SK-N-SH (cell line): Measurements from ENCODE around the gene CSF3. TPM values are rescaled to one million over a fixed set of nuclear protein-coding genes. Genes with fewer than 3 reads are reported as not detected.

Source experiments
- CTCF ChIA-PET: fragments of 300-600, 350-600 bp; formaldehyde crosslinking; extraction: SDS; loops from one replicate; lab custom pipeline; 2021; lab: Yijun Ruan, JAX
- POLR2A ChIA-PET: fragments of 350-600 bp; sonication (Branson Sonifier 250); formaldehyde crosslinking; extraction: SDS; loops from one replicate; lab custom pipeline; 2020; ENCODE audit warnings: antibody characterized with exemption, inconsistent platforms; lab: Yijun Ruan, JAX
- DNase-seq: peaks from one replicate; pipeline ENCODE4 v3.0.0; 2012
- H2AFZ ChIP-seq: fragments of 200-600 bp; sonication (generic); 2 replicates; pipeline ENCODE4 v1.8.1; 2016; ENCODE audit warnings: antibody characterized with exemption, mild to moderate bottlenecking, low read depth
- H3F3A ChIP-seq: fragments of 200-600 bp; sonication (generic); replicated peaks from 2 replicates; pipeline ENCODE3; 2016; ENCODE audit warnings: antibody characterized with exemption, mild to moderate bottlenecking; ENCODE audit not compliant: insufficient read depth
- H3K27ac ChIP-seq, 2 experiments: fragments of 200-500 bp in 1 of 2; fragments of 200-600 bp in 1 of 2; sonication (Bioruptor generic) in 1 of 2; sonication (generic), shearing (Covaris generic) in 1 of 2; 2 replicates each; pipeline versions ENCODE4 v1.5.1 to v1.6.1; 2014 to 2016; ENCODE audit warnings: low read depth in 2 of 2, inconsistent platforms in 1 of 2, low read length in 1 of 2, mild to moderate bottlenecking in 1 of 2, mixed read lengths in 1 of 2
- H3K27me3 ChIP-seq: fragments of 200-600 bp; sonication (generic), shearing (Covaris generic); 2 replicates; pipeline ENCODE4 v1.6.1; 2016; ENCODE audit warnings: mixed run types; ENCODE audit not compliant: insufficient read depth
- H3K36me3 ChIP-seq, 2 experiments: fragments of 200-500 bp in 1 of 2; fragments of 200-600 bp in 1 of 2; sonication (Bioruptor generic) in 1 of 2; sonication (generic) in 1 of 2; replicated peaks in 1 of 2; 2 replicates each; pipeline versions ENCODE3 to v1.5.1; 2014 to 2016; ENCODE audit warnings: low read length in 1 of 2, mild to moderate bottlenecking in 1 of 2; ENCODE audit not compliant: insufficient read depth in 2 of 2, control insufficient read depth in 1 of 2
- H3K4me1 ChIP-seq, 2 experiments: fragments of 200-500 bp in 1 of 2; fragments of 200-600 bp in 1 of 2; sonication (Bioruptor generic) in 1 of 2; sonication (generic), shearing (Covaris generic) in 1 of 2; 2 replicates each; pipeline versions ENCODE4 v1.5.1 to v1.6.1; 2014 to 2016; ENCODE audit warnings: low read depth in 1 of 2, low read length in 1 of 2, mixed run types in 1 of 2; ENCODE audit not compliant: insufficient read depth in 2 of 2, control insufficient read depth in 1 of 2
- H3K4me2 ChIP-seq: fragments of 200-600 bp; sonication (generic), shearing (Covaris generic); 2 replicates; pipeline ENCODE4 v1.6.1; 2017; ENCODE audit warnings: mixed run types
- H3K4me3 ChIP-seq, 2 experiments: fragments of 200-500 bp in 1 of 2; fragments of 200-600 bp in 1 of 2; sonication (Bioruptor generic) in 1 of 2; sonication (generic), shearing (Covaris generic) in 1 of 2; 2 replicates each; pipeline versions ENCODE4 v1.5.1 to v1.8.1; 2014 to 2016; ENCODE audit warnings: low read depth in 2 of 2, inconsistent platforms in 1 of 2, low read length in 1 of 2, mild to moderate bottlenecking in 1 of 2, mixed read lengths in 1 of 2, moderate library complexity in 1 of 2
- H3K79me2 ChIP-seq: fragments of 200-600 bp; sonication (generic); 2 replicates; pipeline ENCODE4 v1.8.1; 2017; ENCODE audit warnings: mild to moderate bottlenecking; ENCODE audit not compliant: insufficient read depth
- H3K9ac ChIP-seq: fragments of 200-600 bp; sonication (generic); 2 replicates; pipeline ENCODE4 v1.6.1; 2017; ENCODE audit warnings: mixed run types
- H3K9me2 ChIP-seq: fragments of 200-600 bp; sonication (generic); 2 replicates; pipeline ENCODE4 v1.6.1; 2017; ENCODE audit warnings: mixed run types
- H3K9me3 ChIP-seq: fragments of 200-600 bp; sonication (generic); 2 replicates; pipeline ENCODE4 v1.6.1; 2017; ENCODE audit warnings: mixed run types, mild to moderate bottlenecking, moderate library complexity
- H4K20me1 ChIP-seq: fragments of 200-600 bp; sonication (generic); 2 replicates; pipeline ENCODE4 v1.6.1; 2017; ENCODE audit warnings: mild to moderate bottlenecking, mixed run types; ENCODE audit not compliant: insufficient read depth
- ELF1 ChIP-seq: IDR thresholded peaks from 2 replicates; pipeline ENCODE4 v1.4.0; 2012
- EZH2phosphoT487 ChIP-seq: fragments of 200-600 bp; sonication (generic); IDR thresholded peaks from 2 replicates; pipeline ENCODE4 v1.6.1; 2017; ENCODE audit warnings: low read depth, mixed run types, mild to moderate bottlenecking, antibody characterized with exemption, moderate library complexity, borderline replicate concordance
- FOSL2 ChIP-seq: IDR thresholded peaks from 2 replicates; pipeline ENCODE4 v1.4.0; 2012; ENCODE audit warnings: low read depth, mild to moderate bottlenecking, moderate library complexity, borderline replicate concordance
- GABPA ChIP-seq: IDR thresholded peaks from 2 replicates; pipeline ENCODE4 v1.4.0; 2012; ENCODE audit warnings: low read depth, mild to moderate bottlenecking
- GATA2 ChIP-seq: sonication (generic); formaldehyde crosslinking; IDR thresholded peaks from 2 replicates; pipeline ENCODE4 v1.5.0; 2020; ENCODE audit warnings: mild to moderate bottlenecking, missing genetic modification reagents
- JUND ChIP-seq: IDR thresholded peaks from 2 replicates; pipeline ENCODE4 v1.4.0; 2012
- MEF2A ChIP-seq: IDR thresholded peaks from 2 replicates; pipeline ENCODE4 v1.4.0; 2012; ENCODE audit warnings: low read depth, borderline replicate concordance
- MXI1 ChIP-seq: IDR thresholded peaks from 2 replicates; pipeline ENCODE4 v1.6.1; 2012; ENCODE audit warnings: mild to moderate bottlenecking, low read depth, low read length, improper control_type of control experiment
- NFIC ChIP-seq: IDR thresholded peaks from 2 replicates; pipeline ENCODE4 v1.4.0; 2012; ENCODE audit warnings: borderline replicate concordance
- NRF1 ChIP-seq: IDR thresholded peaks from 2 replicates; pipeline ENCODE4 v1.6.1; 2012; ENCODE audit warnings: low read depth, mild to moderate bottlenecking, low read length
- PBX3 ChIP-seq: IDR thresholded peaks from 2 replicates; pipeline ENCODE4; 2012
- RAD21 ChIP-seq: IDR thresholded peaks from 2 replicates; pipeline ENCODE4 v1.6.1; 2012; ENCODE audit warnings: mild to moderate bottlenecking, low read length
- REST ChIP-seq: IDR thresholded peaks from 2 replicates; pipeline ENCODE4 v1.6.1; 2012; ENCODE audit warnings: mild to moderate bottlenecking, low read depth, low read length, moderate library complexity
- SMC3 ChIP-seq: IDR thresholded peaks from 2 replicates; pipeline ENCODE4 v1.6.1; 2012; ENCODE audit warnings: low read depth, low read length, improper control_type of control experiment
- TAF1 ChIP-seq: IDR thresholded peaks from 2 replicates; pipeline ENCODE4 v1.6.1; 2012; ENCODE audit warnings: low read depth, mild to moderate bottlenecking, low read length, moderate library complexity, borderline replicate concordance
- TCF12 ChIP-seq: IDR thresholded peaks from 2 replicates; pipeline ENCODE4 v1.4.0; 2012
- TEAD4 ChIP-seq: IDR thresholded peaks from 2 replicates; pipeline ENCODE4 v1.4.0; 2012; ENCODE audit warnings: mild to moderate bottlenecking, borderline replicate concordance; ENCODE audit not compliant: insufficient read depth
- USF1 ChIP-seq: IDR thresholded peaks from 2 replicates; pipeline ENCODE4 v1.4.0; 2012; ENCODE audit warnings: low read depth, borderline replicate concordance
- USF2 ChIP-seq: fragments of 150-350 bp; IDR thresholded peaks from 2 replicates; pipeline ENCODE4 v1.6.1; 2017; ENCODE audit warnings: antibody characterized with exemption, low read length, low read depth, borderline replicate concordance
- YY1 ChIP-seq: IDR thresholded peaks from 2 replicates; pipeline ENCODE4 v1.4.0; 2012; ENCODE audit warnings: low read depth, mild to moderate bottlenecking
- WGBS: methylation state at CpG from one replicate; pipeline ENCODE4 v1.1.6; 2017; ENCODE audit warnings: low lambda C conversion rate; 5-methylcytosine and 5-hydroxymethylcytosine counted together
- polyA plus RNA-seq, 3 experiments: library from polyadenylated mRNA; depleted of rRNA; stranded (reverse); fragments of >200 nt; gene quantifications; 2 replicates each; pipeline ENCODE4 v1.2.3, GENCODE V29; 2012
- TF ChIP-seq, protein P1 (sequence below): fragments of 200-600 bp; sonication (generic); IDR thresholded peaks from 2 replicates; pipeline ENCODE4 v1.6.1; 2017; ENCODE audit warnings: antibody characterized with exemption, mild to moderate bottlenecking, moderate library complexity

CSF3 gene
- polyA plus RNA-seq, 1 of the 3 experiments (the other 2 are of a cell fraction) = not detected

GRCh38 chr17:40038882-40039513 lies 23.8 kb downstream of the CSF3 start (continued):
- peak; percentile 29; the same call in 1 of the 2 replicates for TF ChIP-seq MXI1
- 0 out of 2 replicates have a peak, but pooled peaks have one; percentile 7 for TF ChIP-seq GATA2 (CRISPR knock-in tag)
- TF ChIP-seq YY1 = 0 out of 2 replicates have a peak, but pooled peaks have one; percentile 14
- peak; percentile 63 for TF ChIP-seq SMC3

DNA sequence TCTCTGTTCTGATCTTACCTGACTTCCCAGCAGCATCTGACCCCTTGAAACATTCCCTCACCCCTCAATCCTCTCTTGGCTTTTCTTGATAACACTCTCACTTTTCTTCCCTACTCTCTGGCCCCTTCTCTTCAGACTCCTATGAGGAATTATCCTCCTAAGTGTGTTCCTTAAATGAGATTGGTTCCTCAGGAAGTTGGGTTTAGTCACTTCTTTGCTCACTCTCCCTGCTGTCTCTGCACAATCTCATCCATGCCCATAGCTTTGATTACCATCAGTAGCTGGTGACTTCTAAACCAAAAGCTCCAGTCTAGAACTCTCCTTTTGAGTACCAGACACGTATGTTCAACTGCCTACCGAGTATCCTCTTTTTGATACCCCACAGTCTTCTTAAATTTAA lies 26.0 kb downstream of the CSF3 start:
- H3K9ac ChIP-seq = no peak overlapping the region
- H2AFZ ChIP-seq = no peak overlapping the region
- 94% methylated on average over 2 of the region's 2 CpGs for WGBS
- DNase-seq = no peak
- H3K4me2 ChIP-seq = no peak overlapping the region
- H3F3A ChIP-seq = peaks cover 10% of the 10 kb centered on the region
- POLR2A ChIA-PET = no interaction called here
- H3K9me2 ChIP-seq = no peaks in the 10 kb centered on the region
- peaks cover 0 to 6% of the 10 kb centered on the region in 2 experiments; a peak in 1 of 4 replicates for H3K4me1 ChIP-seq
- peaks cover 0 to 3% of the 10 kb centered on the region in 2 experiments for H3K36me3 ChIP-seq
- H3K27me3 ChIP-seq = no peaks in the 10 kb centered on the region
- H3K4me3 ChIP-seq = no peak overlapping the region
- no peaks in the 10 kb centered on the region for H3K9me3 ChIP-seq
- H4K20me1 ChIP-seq = no peaks in the 10 kb centered on the region
- TF ChIP-seq, protein P1, sequence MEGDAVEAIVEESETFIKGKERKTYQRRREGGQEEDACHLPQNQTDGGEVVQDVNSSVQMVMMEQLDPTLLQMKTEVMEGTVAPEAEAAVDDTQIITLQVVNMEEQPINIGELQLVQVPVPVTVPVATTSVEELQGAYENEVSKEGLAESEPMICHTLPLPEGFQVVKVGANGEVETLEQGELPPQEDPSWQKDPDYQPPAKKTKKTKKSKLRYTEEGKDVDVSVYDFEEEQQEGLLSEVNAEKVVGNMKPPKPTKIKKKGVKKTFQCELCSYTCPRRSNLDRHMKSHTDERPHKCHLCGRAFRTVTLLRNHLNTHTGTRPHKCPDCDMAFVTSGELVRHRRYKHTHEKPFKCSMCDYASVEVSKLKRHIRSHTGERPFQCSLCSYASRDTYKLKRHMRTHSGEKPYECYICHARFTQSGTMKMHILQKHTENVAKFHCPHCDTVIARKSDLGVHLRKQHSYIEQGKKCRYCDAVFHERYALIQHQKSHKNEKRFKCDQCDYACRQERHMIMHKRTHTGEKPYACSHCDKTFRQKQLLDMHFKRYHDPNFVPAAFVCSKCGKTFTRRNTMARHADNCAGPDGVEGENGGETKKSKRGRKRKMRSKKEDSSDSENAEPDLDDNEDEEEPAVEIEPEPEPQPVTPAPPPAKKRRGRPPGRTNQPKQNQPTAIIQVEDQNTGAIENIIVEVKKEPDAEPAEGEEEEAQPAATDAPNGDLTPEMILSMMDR = no peak
- TF ChIP-seq FOSL2 = no peak
- no peak for TF ChIP-seq USF2
- no peak for TF ChIP-seq NRF1
- no peak for TF ChIP-seq MEF2A
- TF ChIP-seq NFIC = no peak
- no peak for TF ChIP-seq TAF1
- TF ChIP-seq RAD21 = no peak
- no peak for TF ChIP-seq ELF1
- no peak for TF ChIP-seq MXI1
- no peak for TF ChIP-seq JUND
- TF ChIP-seq GABPA = no peak
- TF ChIP-seq REST = no peak
- no peak for TF ChIP-seq EZH2phosphoT487
- TF ChIP-seq TCF12 = no peak
- no peak for TF ChIP-seq USF1
- TF ChIP-seq TEAD4 = no peak
- no peak for TF ChIP-seq PBX3
- H3K27ac ChIP-seq = no peak overlapping the region
- CTCF ChIA-PET = interaction anchor here (0.7 to 3.4 kb wide), 4 partner anchors 14 to 72 kb away, joined by 3 to 14 read pairs (median 8); no protein-coding TSS in a partner anchor
- H3K79me2 ChIP-seq = no peaks in the 10 kb centered on the region
